Progenitor cell of endocrine pancreas (in vitro differentiated cells): ENCODE data around the gene MYBPC3. TPM values are rescaled to one million over a fixed set of nuclear protein-coding genes. Genes with fewer than 3 reads are reported as not detected.

ENCODE experiments used
- DNase-seq: peaks from one replicate; pipeline ENCODE4 v3.0.0; 2021; ENCODE audit warnings: low spot score; ENCODE audit not compliant: unreplicated experiment
- H3K27ac Mint-ChIP-seq: 2 replicates; pipeline ENCODE4 v1.8.0; 2021; ENCODE audit warnings: mild to moderate bottlenecking, moderate library complexity, mixed read lengths
- H3K27me3 Mint-ChIP-seq: 2 replicates; pipeline ENCODE4 v1.8.0; 2021; ENCODE audit warnings: mixed read lengths
- H3K36me3 Mint-ChIP-seq: 2 replicates; pipeline ENCODE4 v1.8.0; 2022; ENCODE audit warnings: mixed read lengths; ENCODE audit not compliant: insufficient read depth
- H3K4me1 Mint-ChIP-seq: 2 replicates; pipeline ENCODE4 v1.8.0; 2021; ENCODE audit warnings: low read depth, mixed read lengths
- H3K4me3 Mint-ChIP-seq: 2 replicates; pipeline ENCODE4 v1.8.0; 2021; ENCODE audit warnings: low read depth, mild to moderate bottlenecking, moderate library complexity, mixed read lengths
- H3K9me3 Mint-ChIP-seq: 2 replicates; pipeline ENCODE4 v1.8.0; 2021; ENCODE audit warnings: low read depth, mixed read lengths
- total RNA-seq: library from RNA; stranded (reverse); gene quantifications from 2 replicates; pipeline ENCODE4 v1.2.1, GENCODE V29; 2021
- TF ChIP-seq, protein P1 (sequence below): fragments of 200-600 bp; sonication (generic); IDR thresholded peaks from one replicate; pipeline ENCODE4 v1.5.0; 2021; ENCODE audit warnings: antibody characterized with exemption, mild to moderate bottlenecking; ENCODE audit not compliant: unreplicated experiment

MYBPC3 gene
- total RNA-seq, 1 donor from 2014 or later: 0.10 TPM

DNA sequence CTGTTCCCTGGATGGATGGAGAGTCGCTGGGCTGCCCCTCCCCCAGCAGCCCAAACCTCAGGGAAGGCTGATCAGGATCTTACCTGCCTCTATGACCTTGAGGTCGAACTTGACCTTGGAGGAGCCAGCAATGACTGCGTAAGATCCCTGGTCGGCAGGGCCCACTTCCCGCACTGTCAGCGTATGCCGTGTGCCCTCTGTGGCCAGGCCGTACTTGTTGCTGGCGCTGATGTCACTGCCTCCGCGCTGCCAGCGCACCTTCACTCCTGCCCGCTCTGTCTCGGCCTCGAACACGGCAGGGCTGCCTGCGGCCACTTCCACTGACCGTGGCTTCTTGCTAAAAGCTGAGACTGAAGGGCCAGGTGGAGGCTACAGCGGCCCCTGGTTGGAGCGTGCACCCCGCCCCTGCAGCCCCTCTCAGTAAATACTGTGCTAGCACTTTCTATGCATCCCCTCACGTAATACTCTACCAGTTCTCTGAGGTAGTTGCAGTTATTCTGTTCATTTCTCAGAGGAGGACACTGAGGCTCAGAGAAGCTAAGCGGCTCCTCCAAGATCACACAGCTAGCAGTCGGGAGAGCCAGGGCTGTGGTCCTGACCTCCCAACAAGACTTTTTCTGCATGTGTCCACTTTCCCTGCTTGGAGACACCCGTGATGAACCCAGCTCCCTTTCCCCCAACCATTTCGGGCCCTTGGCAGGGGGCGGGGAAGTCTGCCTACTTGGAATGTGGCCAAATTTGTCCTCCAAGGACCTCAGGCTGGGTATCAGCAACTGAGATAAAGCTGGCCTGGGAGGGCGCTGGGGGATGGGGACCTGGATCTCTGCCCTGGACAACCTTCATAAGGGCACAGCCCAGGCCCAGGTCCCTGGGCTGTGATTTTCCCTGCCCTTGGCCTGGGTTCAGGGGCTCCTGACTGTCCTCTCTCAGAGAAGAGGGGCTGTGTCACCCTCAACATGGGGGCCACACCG, 1.1 kb downstream of the MYBPC3 start:
- no peak overlapping the region for H3K4me3 Mint-ChIP-seq
- H3K9me3 Mint-ChIP-seq: no peaks in the 10 kb centered on the region
- no peaks in the 10 kb centered on the region for H3K27me3 Mint-ChIP-seq
- no peak for DNase-seq
- H3K36me3 Mint-ChIP-seq: no peaks in the 10 kb centered on the region
- TF ChIP-seq, protein P1, sequence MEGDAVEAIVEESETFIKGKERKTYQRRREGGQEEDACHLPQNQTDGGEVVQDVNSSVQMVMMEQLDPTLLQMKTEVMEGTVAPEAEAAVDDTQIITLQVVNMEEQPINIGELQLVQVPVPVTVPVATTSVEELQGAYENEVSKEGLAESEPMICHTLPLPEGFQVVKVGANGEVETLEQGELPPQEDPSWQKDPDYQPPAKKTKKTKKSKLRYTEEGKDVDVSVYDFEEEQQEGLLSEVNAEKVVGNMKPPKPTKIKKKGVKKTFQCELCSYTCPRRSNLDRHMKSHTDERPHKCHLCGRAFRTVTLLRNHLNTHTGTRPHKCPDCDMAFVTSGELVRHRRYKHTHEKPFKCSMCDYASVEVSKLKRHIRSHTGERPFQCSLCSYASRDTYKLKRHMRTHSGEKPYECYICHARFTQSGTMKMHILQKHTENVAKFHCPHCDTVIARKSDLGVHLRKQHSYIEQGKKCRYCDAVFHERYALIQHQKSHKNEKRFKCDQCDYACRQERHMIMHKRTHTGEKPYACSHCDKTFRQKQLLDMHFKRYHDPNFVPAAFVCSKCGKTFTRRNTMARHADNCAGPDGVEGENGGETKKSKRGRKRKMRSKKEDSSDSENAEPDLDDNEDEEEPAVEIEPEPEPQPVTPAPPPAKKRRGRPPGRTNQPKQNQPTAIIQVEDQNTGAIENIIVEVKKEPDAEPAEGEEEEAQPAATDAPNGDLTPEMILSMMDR: no peak
- H3K4me1 Mint-ChIP-seq: peaks cover 2% of the 10 kb centered on the region
- H3K27ac Mint-ChIP-seq: no peak overlapping the region

DNA sequence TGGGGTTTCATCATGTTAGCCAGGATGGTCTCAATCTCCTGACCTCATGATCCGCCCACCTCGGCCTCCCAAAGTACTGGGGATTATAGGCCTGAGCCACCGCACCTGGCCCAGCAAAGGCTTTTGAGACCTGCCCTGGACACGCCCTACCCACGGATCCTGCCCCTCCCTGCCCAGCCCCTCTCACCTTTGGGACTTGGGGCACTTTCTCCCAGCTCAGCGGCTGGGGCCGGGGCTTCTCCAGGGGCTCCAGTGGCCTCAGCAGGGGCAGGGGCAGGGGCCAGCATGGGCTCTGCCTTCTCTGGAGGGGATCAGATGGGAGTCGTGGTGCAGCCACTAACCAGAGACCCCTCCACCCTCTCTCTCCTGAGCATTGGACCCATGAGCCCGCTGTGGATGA, 2.2 kb downstream of the MYBPC3 start:
- H3K9me3 Mint-ChIP-seq: no peaks in the 10 kb centered on the region
- TF ChIP-seq, protein P1: no peak
- peaks cover 2% of the 10 kb centered on the region for H3K4me1 Mint-ChIP-seq
- H3K36me3 Mint-ChIP-seq: no peaks in the 10 kb centered on the region
- H3K27ac Mint-ChIP-seq: no peak overlapping the region
- no peaks in the 10 kb centered on the region for H3K27me3 Mint-ChIP-seq
- DNase-seq: no peak
- no peak overlapping the region for H3K4me3 Mint-ChIP-seq

DNA sequence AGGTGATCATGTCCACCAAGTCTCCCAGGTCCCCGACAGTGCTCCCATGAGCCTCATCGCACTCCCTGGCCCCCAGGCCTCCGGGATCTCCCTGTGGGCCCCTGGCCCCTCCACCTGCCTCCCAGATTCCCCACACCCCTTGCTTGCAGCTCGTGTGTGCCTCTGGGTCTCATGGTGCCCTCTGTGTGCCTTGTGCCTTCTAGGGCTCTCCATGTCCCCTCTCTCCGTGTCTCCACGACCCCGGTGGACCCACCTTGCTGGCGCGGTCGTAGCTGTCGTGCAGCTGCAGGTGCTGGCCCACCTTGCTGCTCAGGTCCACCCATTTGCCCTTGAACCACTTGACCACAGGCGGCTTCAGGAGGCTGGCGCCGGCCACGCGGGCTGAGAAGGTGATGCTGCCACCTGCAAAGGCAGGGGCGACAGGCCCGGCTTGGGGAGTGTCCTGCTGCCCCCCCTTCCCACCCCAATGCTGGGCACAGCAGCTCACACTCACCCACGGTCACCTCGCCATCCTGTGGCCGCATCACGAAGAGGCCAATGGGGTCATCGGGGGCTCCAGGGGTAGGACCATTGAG, 2.9 kb downstream of the MYBPC3 start:
- Mint-ChIP-seq H3K4me3 (no peak overlapping the region), H3K36me3 (no peaks in the 10 kb centered on the region), H3K27ac (no peak overlapping the region), H3K27me3 (no peaks in the 10 kb centered on the region), H3K9me3 (no peaks in the 10 kb centered on the region), H3K4me1 (peaks cover 1% of the 10 kb centered on the region)
- TF ChIP-seq, protein P1: no peak
- DNase-seq: no peak

DNA sequence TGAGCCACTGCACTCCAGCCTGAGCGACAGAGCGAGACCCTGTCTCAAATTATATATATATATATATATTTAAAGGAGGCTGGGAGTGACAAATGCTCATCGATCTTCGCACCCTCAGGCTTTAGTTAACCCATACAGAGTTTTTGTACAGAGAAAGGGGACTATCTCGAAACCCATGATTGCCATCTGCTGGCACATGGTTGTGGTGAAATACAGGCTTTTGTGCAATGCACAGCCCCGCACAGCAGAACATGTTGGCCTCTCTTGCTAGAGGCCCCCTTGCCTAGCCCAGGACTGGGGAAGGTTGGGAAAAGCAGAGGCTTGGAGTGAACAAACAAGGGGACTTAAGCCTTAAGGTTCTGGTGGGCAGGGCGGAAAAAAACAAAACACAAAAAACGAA, 3.6 kb downstream of the MYBPC3 start:
- H3K27me3 Mint-ChIP-seq: no peaks in the 10 kb centered on the region
- TF ChIP-seq, protein P1: peak; percentile 28
- peaks cover 1% of the 10 kb centered on the region for H3K4me1 Mint-ChIP-seq
- H3K36me3 Mint-ChIP-seq: no peaks in the 10 kb centered on the region
- H3K9me3 Mint-ChIP-seq: no peaks in the 10 kb centered on the region
- H3K27ac Mint-ChIP-seq: no peak overlapping the region
- H3K4me3 Mint-ChIP-seq: no peak overlapping the region
- no peak for DNase-seq

DNA sequence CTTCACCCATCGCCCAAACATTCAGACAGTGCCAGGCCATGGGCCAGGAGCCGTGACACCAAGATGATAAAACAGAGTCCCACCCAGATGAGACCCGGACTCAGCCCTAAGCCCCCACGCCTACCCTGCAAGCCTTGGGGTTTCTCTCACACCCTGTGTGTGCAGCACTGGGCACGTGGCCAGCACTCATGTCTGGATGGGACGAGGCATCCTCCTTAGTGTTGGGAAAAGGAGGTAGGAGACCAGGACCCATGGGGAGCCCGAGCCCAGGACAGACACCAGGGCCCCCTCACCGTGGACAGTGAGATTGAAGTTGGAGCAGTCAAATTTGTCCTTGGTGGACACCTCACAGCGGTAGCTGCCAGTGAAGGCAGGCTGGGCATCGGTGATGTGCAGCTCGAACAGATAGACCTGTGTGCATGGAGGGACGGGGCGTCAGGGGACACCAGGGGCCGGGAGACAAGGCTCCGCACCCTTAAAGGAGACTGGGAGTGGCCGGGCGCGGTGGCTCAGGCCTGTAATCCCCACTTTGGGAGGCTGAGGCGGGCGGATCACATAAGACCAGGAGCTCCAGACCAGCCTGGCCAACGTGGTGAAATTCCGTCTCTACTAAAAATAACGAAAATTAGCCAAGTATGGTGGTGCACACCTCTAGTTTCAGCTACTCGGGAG, 4.2 kb downstream of the MYBPC3 start:
- no peaks in the 10 kb centered on the region for H3K27me3 Mint-ChIP-seq
- H3K4me3 Mint-ChIP-seq: no peak overlapping the region
- H3K9me3 Mint-ChIP-seq: no peaks in the 10 kb centered on the region
- no peak overlapping the region for H3K27ac Mint-ChIP-seq
- no peaks in the 10 kb centered on the region for H3K36me3 Mint-ChIP-seq
- TF ChIP-seq, protein P1: no peak
- no peak for DNase-seq
- peaks cover 1% of the 10 kb centered on the region for H3K4me1 Mint-ChIP-seq
